ENCODE measurements around the gene CD3G.

DNA sequence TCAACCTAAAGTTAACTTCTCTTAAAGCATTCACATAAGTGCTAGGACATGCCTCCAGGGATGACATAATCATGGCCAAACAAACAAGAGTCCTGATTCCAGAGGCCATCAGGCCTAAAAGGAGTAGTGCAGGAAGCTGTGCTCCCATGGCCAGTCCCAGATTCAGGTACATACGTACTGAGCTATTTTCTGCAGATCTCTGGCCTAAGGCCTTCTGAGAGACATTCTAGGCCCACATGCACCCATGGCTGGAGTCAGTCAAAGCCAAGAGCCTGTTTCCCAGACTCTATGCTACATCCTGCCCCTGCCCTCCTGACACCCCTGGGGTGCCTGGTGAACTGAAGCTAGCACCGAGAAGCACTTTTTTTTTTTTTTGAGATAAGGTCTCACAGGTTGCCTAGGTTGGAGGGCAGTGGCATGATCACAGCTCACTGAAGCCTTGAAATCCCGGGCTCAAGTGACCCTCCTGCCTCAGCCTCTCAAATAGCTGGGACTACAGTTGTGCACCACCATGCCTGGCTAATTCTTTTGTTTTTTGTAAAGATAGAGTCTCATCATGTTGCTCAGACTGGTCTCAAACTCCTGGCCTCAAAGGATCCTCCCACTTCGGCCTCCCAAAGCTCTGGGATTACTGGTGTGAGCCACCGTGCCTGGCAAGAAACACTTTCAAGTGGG, 2.2 kb upstream of the CD3G start:
- TF ChIP-seq POLR2AphosphoS5 (IDR thresholded peaks at IDR 0.05; ENCODE audit: insufficient read depth in 1 of 2, low read depth in 1 of 2): no peak
- TF ChIP-seq POLR2A (IDR thresholded peaks at IDR 0.05): no peak

Measured in vagina (tissue), 2 donors.